NCI-H2171 (cell line): Measurements from ENCODE around the gene ABCC4.

ENCODE experiments used
- DNase-seq: peaks from one replicate; lab custom pipeline; 2025; lab: John Stamatoyannopoulos, UW

The ABCC4 gene

DNA sequence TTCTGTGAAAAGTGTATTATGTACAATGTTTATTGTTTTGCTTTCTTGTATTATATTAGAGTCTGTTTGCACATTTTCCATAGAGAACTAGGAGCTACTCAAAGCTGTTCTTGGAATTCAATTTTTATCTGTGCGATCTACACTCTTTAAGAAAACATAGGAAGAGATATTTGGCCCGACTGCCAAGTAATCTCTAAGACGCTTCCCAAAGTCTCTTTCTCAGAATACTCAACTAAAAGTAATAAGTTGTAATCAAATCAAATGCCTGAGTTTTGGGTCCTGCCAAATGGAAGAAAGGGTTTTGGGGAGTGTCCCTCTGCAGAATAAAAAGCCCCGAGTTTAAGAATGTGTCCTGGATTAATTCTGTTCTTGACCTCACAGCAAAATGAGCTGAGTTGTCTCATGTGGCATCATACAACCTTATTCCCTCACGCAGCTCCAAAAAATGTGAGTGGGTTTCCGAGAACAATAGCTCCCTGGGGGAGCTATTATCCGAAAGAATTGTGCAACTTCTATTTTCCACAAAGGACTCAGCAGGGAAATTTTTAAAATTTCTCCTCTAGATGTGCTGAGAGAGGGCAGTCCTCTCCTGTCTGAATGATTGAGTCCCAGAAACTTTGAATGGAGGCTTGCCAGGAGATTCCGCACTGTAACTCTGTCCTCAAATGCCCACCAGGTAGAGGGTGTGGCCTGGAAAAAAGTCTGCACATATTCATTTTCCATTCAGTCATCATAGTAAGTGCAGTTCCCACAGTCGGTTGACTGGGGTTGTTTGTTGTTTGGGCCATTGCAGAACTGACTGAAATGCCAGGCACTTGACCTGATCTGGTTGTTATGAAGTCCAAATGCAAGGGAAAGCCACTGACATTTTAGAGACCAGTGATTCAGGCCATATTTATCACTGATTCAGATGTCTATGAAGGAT is 309.0 kb downstream of the ABCC4 start:
- no peak for DNase-seq

DNA sequence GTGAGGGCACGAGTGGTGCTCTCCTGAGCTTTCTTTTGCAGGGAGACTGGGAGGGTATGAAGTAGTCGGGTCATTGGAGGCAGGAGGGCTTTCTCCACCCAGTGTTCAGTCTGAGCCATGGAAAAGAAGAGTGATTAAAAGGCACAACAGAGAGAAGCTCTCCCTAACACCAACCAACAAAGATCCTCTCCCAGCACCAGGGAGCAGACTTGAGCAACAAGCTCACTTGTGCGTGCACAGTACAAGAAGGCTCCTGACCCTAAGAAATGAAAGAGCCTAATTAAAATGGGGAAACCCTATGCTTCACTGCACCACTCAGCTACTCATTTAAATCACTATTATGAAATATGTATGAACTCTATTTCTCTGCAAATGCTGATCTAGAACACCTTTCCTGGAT is 312.6 kb downstream of the ABCC4 start:
- no peak for DNase-seq

DNA sequence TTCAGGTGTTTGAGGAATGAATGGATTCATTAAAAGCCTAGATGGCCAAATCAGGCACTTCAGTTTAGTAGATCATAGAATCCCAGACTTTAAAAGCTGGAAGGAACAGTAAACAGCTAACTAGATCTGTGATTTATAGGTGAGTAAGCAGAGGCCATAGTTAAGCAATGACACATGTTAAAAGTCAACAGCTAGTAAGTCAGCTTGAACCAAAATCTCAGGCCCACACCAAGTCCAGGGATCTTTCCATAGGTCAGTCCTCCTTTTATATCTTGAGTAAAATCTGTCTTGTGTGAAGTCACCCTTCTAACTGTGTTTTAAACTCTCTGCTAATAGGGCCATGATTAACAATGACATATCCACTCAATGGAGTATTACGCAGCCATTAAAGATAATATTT is 313.4 kb downstream of the ABCC4 start:
- DNase-seq = no peak

DNA sequence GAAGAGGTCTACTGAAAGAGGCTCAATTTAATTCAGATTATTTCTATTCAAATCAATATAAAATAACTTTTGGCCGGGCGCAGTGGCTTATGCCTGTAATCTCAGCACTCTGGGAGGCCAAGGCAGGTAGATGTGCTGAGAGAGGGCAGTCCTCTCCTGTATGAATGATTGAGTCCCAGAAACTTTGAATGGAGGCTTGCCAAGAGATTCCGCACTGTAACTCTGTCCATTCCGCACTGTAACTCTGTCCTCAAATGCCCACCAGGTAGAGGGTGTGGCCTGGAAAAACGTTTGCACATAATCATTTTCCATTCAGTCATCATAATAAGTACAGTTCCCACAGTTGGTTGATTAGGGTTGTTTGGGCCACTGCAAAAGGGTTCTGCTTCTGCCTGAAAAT is 314.2 kb downstream of the ABCC4 start:
- DNase-seq = no peak

DNA sequence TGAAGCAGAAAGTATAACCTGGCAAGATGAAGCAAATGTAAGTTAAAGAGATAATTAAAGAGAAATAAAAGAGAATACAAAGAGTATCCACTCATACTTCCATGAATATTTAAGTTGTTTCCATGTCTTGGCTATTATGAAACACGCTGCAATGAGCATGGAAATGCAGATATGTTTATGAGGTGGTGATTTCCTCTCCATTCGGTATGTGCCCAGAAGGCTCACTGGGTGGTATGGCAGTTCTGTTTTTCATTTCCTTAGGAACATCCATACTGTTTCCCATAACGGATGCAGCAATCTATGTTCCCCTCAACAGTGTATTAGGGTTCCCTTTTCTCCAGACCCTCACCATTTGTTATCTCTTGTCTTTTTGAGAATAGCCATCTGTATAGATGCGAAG is 316.3 kb downstream of the ABCC4 start:
- no peak for DNase-seq

DNA sequence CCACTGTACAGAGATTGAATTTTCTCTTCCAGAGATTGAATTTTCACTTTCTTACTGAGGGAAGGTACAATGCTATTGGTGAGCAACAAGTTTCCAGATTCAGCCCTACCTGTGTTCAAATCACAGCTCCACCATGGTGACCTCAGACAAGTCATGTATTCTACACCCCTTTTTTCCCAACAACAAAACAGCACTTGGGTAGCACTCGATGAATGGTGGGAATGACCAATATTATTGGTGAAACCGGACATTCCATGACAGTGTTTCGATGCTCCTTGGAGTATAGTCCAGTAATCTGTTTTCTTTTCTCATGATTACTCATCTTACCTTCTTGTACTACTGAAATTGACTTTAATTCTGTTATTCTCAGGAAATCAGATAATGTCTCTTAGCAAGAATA is 322.7 kb downstream of the ABCC4 start:
- DNase-seq = no peak

DNA sequence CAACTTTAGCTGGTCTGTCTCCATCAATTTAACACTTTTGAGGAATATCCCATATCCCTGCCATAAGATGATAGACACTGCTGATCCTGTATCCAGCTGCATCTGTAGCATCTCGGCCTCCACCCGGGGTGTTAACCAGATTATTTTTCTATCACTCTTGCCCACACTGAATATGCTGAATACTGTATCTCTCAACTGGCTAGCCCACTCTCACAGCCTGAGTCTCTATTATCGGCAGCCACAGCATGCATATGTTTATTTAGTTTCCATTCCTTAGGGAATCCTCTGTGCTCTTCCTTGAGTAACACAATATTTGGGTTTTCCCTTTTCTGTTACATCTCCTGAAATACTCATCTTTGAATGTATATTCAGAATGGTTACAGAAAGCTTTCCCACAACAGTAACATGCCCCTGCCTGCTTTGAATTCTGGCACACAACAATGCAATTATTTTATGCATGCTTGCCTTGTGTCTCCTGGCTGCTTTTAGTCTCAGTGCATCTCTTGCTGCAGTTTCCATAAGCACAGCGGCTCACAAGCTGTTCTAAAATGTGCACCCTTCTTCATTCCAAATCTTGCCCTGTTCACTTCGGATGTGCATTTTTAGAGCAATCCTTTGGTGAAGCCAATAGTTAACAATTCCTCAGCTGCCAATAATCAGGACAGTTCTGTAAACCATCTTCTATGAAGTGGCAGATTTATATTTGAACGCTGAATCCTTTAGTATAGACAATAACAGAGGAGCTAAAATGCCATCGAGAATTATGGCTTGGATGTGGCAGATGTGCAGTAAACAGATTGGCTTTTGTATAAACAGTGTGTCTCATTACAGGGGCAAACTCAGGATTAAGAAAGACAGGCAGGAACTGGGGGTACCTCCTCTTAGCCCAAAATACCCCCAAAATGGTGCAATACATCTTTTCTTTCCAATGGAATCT is 327.0 kb downstream of the ABCC4 start:
- DNase-seq = no peak

DNA sequence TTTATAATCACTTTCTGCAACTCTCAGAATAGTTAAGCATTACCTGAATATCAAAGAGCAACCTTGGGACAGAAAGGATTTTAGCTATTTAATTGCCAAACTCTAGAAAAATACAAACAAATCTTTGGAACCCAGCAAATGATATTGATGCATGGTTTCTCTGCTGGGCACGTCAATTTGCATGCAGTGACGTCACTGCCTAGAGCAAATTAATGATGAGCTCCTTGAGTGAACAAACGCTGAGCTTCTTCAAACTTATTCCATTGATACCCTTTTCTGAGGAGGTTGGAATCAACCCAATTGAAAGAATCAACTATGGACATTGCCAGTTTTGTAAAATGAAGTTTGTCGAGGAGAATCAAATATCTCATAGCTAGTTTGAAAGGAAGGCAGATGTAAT is 329.0 kb downstream of the ABCC4 start:
- no peak for DNase-seq
